ENCODE results near the gene DIP2C. TPM values are rescaled to one million over a fixed set of nuclear protein-coding genes. Genes with fewer than 3 reads are reported as not detected.
A peak's percentile ranks its signal among the peaks of the same experiment; 100 is the strongest.

Gene DIP2C
- total RNA-seq, 1 experiment from 2014 or later: 11.4 TPM

DNA sequence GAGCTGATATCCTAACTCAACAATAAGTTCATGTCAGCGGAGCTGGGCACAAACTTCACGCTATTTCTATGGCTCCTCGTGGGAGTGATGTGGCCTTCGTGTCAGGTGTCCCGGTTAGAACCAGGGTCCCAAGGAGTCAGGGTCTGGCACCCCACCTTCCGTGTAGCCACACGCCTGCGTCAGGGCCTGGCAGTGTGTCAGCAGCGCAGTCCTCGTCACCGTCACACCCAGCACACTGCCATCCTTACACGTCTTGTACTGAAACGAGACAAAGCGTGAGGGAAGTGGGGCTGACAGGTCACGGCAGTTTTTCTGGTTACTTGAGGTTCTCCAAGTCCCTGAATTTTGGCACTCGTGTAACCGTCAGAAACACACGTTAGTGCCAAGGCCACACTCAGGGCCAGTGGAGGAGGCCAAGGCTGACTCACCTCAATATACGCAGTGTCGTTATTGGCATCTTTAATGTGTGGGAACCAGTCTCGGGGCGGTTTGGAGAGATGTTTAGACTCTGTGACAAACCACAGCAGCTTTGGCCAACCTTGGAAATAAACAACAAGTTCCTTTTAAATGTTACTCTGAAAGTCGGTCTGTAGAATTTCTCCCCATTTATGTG is 299.5 kb downstream of the DIP2C start:
- Histone ChIP-seq H3K4me3 (ENCODE audit: low read depth, low read length) (no peak overlapping the region), H3K4me1 (no peaks in the 10 kb centered on the region), H3K36me3 (ENCODE audit: control insufficient read depth, insufficient read depth, low read length) (no peaks in the 10 kb centered on the region), H3K27me3 (replicated peaks; ENCODE audit: control insufficient read depth, insufficient read depth, low read length) (no peaks in the 10 kb centered on the region), H3K9me3 (no peaks in the 10 kb centered on the region)
- BruUV-seq (replicated peaks): no TSS peak
- CTCF ChIA-PET: no interaction called here
- Mint-ChIP-seq H3K4me3 (ENCODE audit: unreplicated experiment) (no peak overlapping the region), H3K9me3 (ENCODE audit: unreplicated experiment) (no peaks in the 10 kb centered on the region), H3K27me3 (ENCODE audit: insufficient read depth, unreplicated experiment) (no peaks in the 10 kb centered on the region), H3K36me3 (ENCODE audit: insufficient read depth, unreplicated experiment) (peaks cover 18% of the 10 kb centered on the region), H3K27ac (ENCODE audit: unreplicated experiment) (no peak overlapping the region), H3K4me1 (ENCODE audit: low read depth, unreplicated experiment) (peaks cover 6% of the 10 kb centered on the region)
- POLR2A ChIA-PET: no interaction called here
- TF ChIP-seq, protein P1, sequence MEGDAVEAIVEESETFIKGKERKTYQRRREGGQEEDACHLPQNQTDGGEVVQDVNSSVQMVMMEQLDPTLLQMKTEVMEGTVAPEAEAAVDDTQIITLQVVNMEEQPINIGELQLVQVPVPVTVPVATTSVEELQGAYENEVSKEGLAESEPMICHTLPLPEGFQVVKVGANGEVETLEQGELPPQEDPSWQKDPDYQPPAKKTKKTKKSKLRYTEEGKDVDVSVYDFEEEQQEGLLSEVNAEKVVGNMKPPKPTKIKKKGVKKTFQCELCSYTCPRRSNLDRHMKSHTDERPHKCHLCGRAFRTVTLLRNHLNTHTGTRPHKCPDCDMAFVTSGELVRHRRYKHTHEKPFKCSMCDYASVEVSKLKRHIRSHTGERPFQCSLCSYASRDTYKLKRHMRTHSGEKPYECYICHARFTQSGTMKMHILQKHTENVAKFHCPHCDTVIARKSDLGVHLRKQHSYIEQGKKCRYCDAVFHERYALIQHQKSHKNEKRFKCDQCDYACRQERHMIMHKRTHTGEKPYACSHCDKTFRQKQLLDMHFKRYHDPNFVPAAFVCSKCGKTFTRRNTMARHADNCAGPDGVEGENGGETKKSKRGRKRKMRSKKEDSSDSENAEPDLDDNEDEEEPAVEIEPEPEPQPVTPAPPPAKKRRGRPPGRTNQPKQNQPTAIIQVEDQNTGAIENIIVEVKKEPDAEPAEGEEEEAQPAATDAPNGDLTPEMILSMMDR (IDR thresholded peaks at IDR 0.05; ENCODE audit: insufficient read depth in 1 of 2, low read depth in 1 of 2, low read length in 1 of 2, severe bottlenecking in 1 of 2, unreplicated experiment in 1 of 2): no peak
- intact Hi-C loops (cut with micrococcal nuclease; ENCODE audit: unreplicated experiment): loop anchor here (5.0 kb wide), 1 partner anchor 63 kb away; no protein-coding TSS in a partner anchor
- no peak for DNase-seq

DNA sequence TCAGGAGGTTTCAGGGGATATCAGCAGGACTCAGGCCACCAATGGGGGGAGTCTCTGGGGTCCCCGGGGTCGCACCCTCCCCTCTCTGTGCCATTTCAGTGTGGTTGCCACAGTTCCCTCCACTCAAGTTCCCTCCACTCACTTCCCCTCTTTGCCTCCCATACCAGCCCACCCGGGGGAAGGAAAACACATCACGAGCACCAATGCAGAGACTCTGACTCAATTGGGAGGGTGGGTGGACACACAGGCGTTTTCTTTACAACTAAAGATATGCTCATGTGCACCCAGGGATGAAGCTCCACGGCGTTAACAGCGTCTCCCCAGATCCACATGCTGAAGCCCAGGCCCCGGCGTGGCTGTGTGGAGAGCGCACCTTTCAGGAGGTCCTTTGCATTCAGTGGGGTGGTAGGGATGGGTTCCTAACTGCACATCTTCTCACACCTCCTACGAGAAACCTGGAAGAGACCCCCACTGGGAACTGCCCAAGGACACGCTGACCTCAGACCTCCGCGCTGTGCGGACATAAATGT is 300.1 kb downstream of the DIP2C start:
- Mint-ChIP-seq H3K27me3 (ENCODE audit: insufficient read depth, unreplicated experiment) (no peaks in the 10 kb centered on the region), H3K4me3 (ENCODE audit: unreplicated experiment) (no peak overlapping the region), H3K36me3 (ENCODE audit: insufficient read depth, unreplicated experiment) (peaks cover 24% of the 10 kb centered on the region), H3K27ac (ENCODE audit: unreplicated experiment) (no peak overlapping the region), H3K4me1 (ENCODE audit: low read depth, unreplicated experiment) (peaks cover 6% of the 10 kb centered on the region), H3K9me3 (ENCODE audit: unreplicated experiment) (no peaks in the 10 kb centered on the region)
- CTCF ChIA-PET: no interaction called here
- POLR2A ChIA-PET: no interaction called here
- DNase-seq: no peak
- Histone ChIP-seq H3K4me3 (ENCODE audit: low read depth, low read length) (no peak overlapping the region), H3K4me1 (no peaks in the 10 kb centered on the region), H3K27me3 (replicated peaks; ENCODE audit: control insufficient read depth, insufficient read depth, low read length) (no peaks in the 10 kb centered on the region), H3K36me3 (ENCODE audit: control insufficient read depth, insufficient read depth, low read length) (no peaks in the 10 kb centered on the region), H3K9me3 (no peaks in the 10 kb centered on the region)
- intact Hi-C loops (cut with micrococcal nuclease; ENCODE audit: unreplicated experiment): loop anchor here (5.0 kb wide), 1 partner anchor 62 kb away; no protein-coding TSS in a partner anchor
- no TSS peak for BruUV-seq (replicated peaks)
- TF ChIP-seq, protein P1 (IDR thresholded peaks at IDR 0.05; ENCODE audit: insufficient read depth in 1 of 2, low read depth in 1 of 2, low read length in 1 of 2, severe bottlenecking in 1 of 2, unreplicated experiment in 1 of 2): no peak

DNA sequence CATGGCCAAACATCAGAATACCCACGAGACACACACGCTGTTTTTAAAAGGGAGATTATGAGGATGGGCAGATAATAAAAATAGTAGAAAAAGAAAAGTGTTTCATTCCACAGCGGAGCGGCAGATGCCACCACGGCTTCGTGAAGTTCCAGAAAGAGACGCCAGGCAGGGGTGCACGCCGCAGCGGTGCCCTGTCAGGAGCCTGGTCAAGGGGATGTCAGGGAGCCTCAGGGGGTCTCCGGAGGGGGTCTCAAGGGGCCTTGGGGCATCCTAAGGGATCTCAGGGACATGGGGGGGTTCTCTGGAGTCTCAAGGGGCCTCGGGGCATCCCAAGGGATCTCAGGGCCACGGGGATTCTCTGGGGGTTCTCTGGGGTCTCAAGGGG is 300.8 kb downstream of the DIP2C start:
- H3K4me1 ChIP-seq: no peaks in the 10 kb centered on the region
- H3K36me3 Mint-ChIP-seq (ENCODE audit: insufficient read depth, unreplicated experiment): peaks cover 24% of the 10 kb centered on the region
- TF ChIP-seq, protein P1 (IDR thresholded peaks at IDR 0.05; ENCODE audit: insufficient read depth in 1 of 2, low read depth in 1 of 2, low read length in 1 of 2, severe bottlenecking in 1 of 2, unreplicated experiment in 1 of 2): no peak
- peaks cover 6% of the 10 kb centered on the region for H3K4me1 Mint-ChIP-seq (ENCODE audit: low read depth, unreplicated experiment)
- peak overlapping the region; percentile 29 for H3K27ac Mint-ChIP-seq (ENCODE audit: unreplicated experiment)
- H3K9me3 Mint-ChIP-seq (ENCODE audit: unreplicated experiment): no peaks in the 10 kb centered on the region
- ChIA-PET POLR2A (no interaction called here), CTCF (no interaction called here)
- DNase-seq: no peak
- H3K4me3 Mint-ChIP-seq (ENCODE audit: unreplicated experiment): no peak overlapping the region
- no peaks in the 10 kb centered on the region for H3K36me3 ChIP-seq (ENCODE audit: control insufficient read depth, insufficient read depth, low read length)
- intact Hi-C loops (cut with micrococcal nuclease; ENCODE audit: unreplicated experiment): loop anchor here (5.0 kb wide), 1 partner anchor 61 kb away; no protein-coding TSS in a partner anchor
- H3K27me3 Mint-ChIP-seq (ENCODE audit: insufficient read depth, unreplicated experiment): no peaks in the 10 kb centered on the region
- H3K27me3 ChIP-seq (replicated peaks; ENCODE audit: control insufficient read depth, insufficient read depth, low read length): no peaks in the 10 kb centered on the region
- H3K9me3 ChIP-seq: no peaks in the 10 kb centered on the region
- no peak overlapping the region for H3K4me3 ChIP-seq (ENCODE audit: low read depth, low read length)
- no TSS peak for BruUV-seq (replicated peaks)
